GM12878 (cell line): ENCODE data around the gene CMTM4. TPM values are rescaled to one million over a fixed set of nuclear protein-coding genes. Genes with fewer than 3 reads are reported as not detected.

ENCODE experiments used
- ATAC-seq: fragments of 200-7000 bp; cut with Tn5 transposase; 3 replicates; pipeline ENCODE4 v1.9.1; 2020; ENCODE audit warnings: mild to moderate bottlenecking, moderate library complexity
- BruUV-seq: library from RNA; stranded (reverse); fragments of 400-500 nt; replicated peaks from 2 replicates; lab custom pipeline; 2021; lab: Mats Ljungman, UMichigan
- CTCF ChIA-PET: fragments of 300-600 bp; sonication (Branson Sonifier 250); formaldehyde crosslinking; extraction: SDS; loops from one replicate; lab custom pipeline; 2021; ENCODE audit warnings: inconsistent platforms; lab: Yijun Ruan, JAX
- POLR2A ChIA-PET: fragments of 350-600 bp; formaldehyde crosslinking; extraction: SDS; loops from one replicate; lab custom pipeline; 2021; ENCODE audit warnings: inconsistent platforms; lab: Charles Lee
- RAD21 ChIA-PET: fragments of 300-600 bp; sonication (Branson Sonifier 250); formaldehyde crosslinking; loops from one replicate; lab custom pipeline; 2023; ENCODE audit warnings: antibody characterized with exemption; ENCODE audit not compliant: unreplicated experiment; lab: Charles Lee
- SMC1A ChIA-PET: fragments of 300-600 bp; sonication (Branson Sonifier 250); formaldehyde crosslinking; loops from one replicate; lab custom pipeline; 2023; ENCODE audit not compliant: unreplicated experiment, uncharacterized antibody; lab: Charles Lee
- DNase-seq: peaks from one replicate; pipeline ENCODE4 v3.0.0-alpha.2; 2011; ENCODE audit warnings: low read depth, low spot score
- FAIRE-seq: peaks from 3 replicates; lab custom pipeline; 2011; peaks lifted over from hg19 to GRCh38; lab: Jason Lieb, UNC
- H2AFZ ChIP-seq: 2 replicates; pipeline ENCODE4 v1.6.0; 2011; ENCODE audit warnings: low read depth, low read length, control low read depth; ENCODE audit not compliant: control insufficient read depth
- H3K27ac ChIP-seq: 2 replicates; pipeline ENCODE4 v1.5.1; 2011; ENCODE audit warnings: control low read depth; ENCODE audit not compliant: control insufficient read depth, insufficient read depth
- H3K27me3 ChIP-seq, 2 experiments: replicated peaks in 1 of 2; 2 replicates each; pipeline versions ENCODE4 v1.6.0 to v1.6.1; 2011; ENCODE audit warnings: low read length in 1 of 2; ENCODE audit not compliant: control insufficient read depth in 2 of 2, insufficient read depth in 2 of 2
- H3K36me3 ChIP-seq, 2 experiments: 2 replicates each; pipeline ENCODE4 v1.5.1; 2011; ENCODE audit warnings: low read length in 1 of 2; ENCODE audit not compliant: control insufficient read depth in 2 of 2, insufficient read depth in 2 of 2
- H3K4me1 ChIP-seq: 2 replicates; pipeline ENCODE4 v1.6.1; 2011; ENCODE audit warnings: mild to moderate bottlenecking, low read length, moderate library complexity, mixed read lengths; ENCODE audit not compliant: control insufficient read depth, insufficient read depth
- H3K4me2 ChIP-seq: 2 replicates; pipeline ENCODE4 v1.6.0; 2011; ENCODE audit warnings: control low read depth; ENCODE audit not compliant: control insufficient read depth, insufficient read depth
- H3K4me3 ChIP-seq: fragments of 200-600 bp; sonication (generic); 2 replicates; pipeline ENCODE4 v1.5.1; 2016
- H3K79me2 ChIP-seq: 2 replicates; pipeline ENCODE4 v1.6.0; 2011; ENCODE audit warnings: low read length; ENCODE audit not compliant: control insufficient read depth, insufficient read depth
- H3K9ac ChIP-seq: 2 replicates; pipeline ENCODE4 v1.8.0; 2011; ENCODE audit warnings: low read length, control low read depth, mixed read lengths; ENCODE audit not compliant: control insufficient read depth, insufficient read depth
- H3K9me3 ChIP-seq: replicated peaks from 3 replicates; pipeline ENCODE4 v1.5.1; 2011; ENCODE audit warnings: mild to moderate bottlenecking, low read length; ENCODE audit not compliant: control insufficient read depth, insufficient read depth
- H4K20me1 ChIP-seq: 2 replicates; pipeline ENCODE4 v1.6.0; 2011; ENCODE audit not compliant: control insufficient read depth, insufficient read depth
- GATAD2B ChIP-seq: fragments of 450-650 bp; conservative IDR thresholded peaks from 2 replicates; pipeline ENCODE4 v1.6.1; 2017; ENCODE audit warnings: low read depth, mild to moderate bottlenecking, moderate library complexity
- MYB ChIP-seq: fragments of 150-350 bp; IDR thresholded peaks from 2 replicates; pipeline ENCODE4 v1.6.1; 2014; ENCODE audit warnings: mild to moderate bottlenecking, low read depth, low read length, borderline replicate concordance
- RCOR1 ChIP-seq: conservative IDR thresholded peaks from 2 replicates; pipeline ENCODE4 v1.6.1; 2012; ENCODE audit warnings: low read depth, low read length, improper control_type of control experiment
- SMARCA5 ChIP-seq: fragments of 450-650 bp; IDR thresholded peaks from 2 replicates; pipeline ENCODE4 v1.6.1; 2017; ENCODE audit warnings: mild to moderate bottlenecking
- SP1 ChIP-seq: IDR thresholded peaks from one replicate; pipeline ENCODE4 v1.6.1; 2011; ENCODE audit warnings: low read depth, low read length
- WGBS: methylation state at CpG from one replicate; pipeline ENCODE4 v1.1.6; 2016; ENCODE audit warnings: low lambda C conversion rate; ENCODE audit not compliant: insufficient replicate concordance, insufficient coverage; ENCODE audit errors: missing lambda C conversion rate; 5-methylcytosine and 5-hydroxymethylcytosine counted together
- in situ Hi-C: fragments of 300-500 bp; cut with MboI; formaldehyde crosslinking; loops from 9 replicates; pipeline ENCODE4 v1.14.3; 2018; ENCODE audit warnings: mixed read lengths
- intact Hi-C: fragments of 100-400 bp; cut with micrococcal nuclease; formaldehyde crosslinking; loops from one replicate; pipeline ENCODE4 v1.14.2; 2022; ENCODE audit not compliant: unreplicated experiment
- polyA plus RNA-seq, 11 experiments: library from polyadenylated mRNA; depleted of rRNA in 4 of 11; unstranded in 6 of 11; stranded (reverse) in 5 of 11; fragments of >200 nt; fragmentation: Nextera tagmentation in 4 of 11; fragmentation: Illumina TruSeq in 1 of 11; extraction: Ambion mirVana in 4 of 11; extraction: Trizol in 1 of 11; gene quantifications; 1 replicate in 1 of 11; 2 replicates in 10 of 11; pipeline versions ENCODE4 v1.2.1 to v1.2.3, GENCODE V29; 2011 to 2016; ENCODE audit warnings: inconsistent platforms in 2 of 11, missing spikeins in 2 of 11, low read depth in 1 of 11
- total RNA-seq, 4 experiments: library from RNA; depleted of rRNA in 3 of 4; stranded (reverse); fragments of >200 nt in 3 of 4; fragmentation: Illumina TruSeq in 1 of 4; extraction: Trizol in 1 of 4; gene quantifications; 2 replicates each; pipeline versions ENCODE4 v1.2.1 to v1.2.3, GENCODE V29; 2013 to 2021
- TF ChIP-seq, protein P1 (sequence below): fragments of 450-650 bp; IDR thresholded peaks from 2 replicates; pipeline ENCODE4 v1.6.1; 2017; ENCODE audit warnings: mild to moderate bottlenecking, low read depth, inconsistent platforms; ENCODE audit not compliant: poor library complexity, severe bottlenecking
- TF ChIP-seq, protein P2 (sequence below): fragments of 450-650 bp; IDR thresholded peaks from 2 replicates; pipeline ENCODE4 v1.6.1; 2014; ENCODE audit warnings: mild to moderate bottlenecking
- TF ChIP-seq, protein P3 (sequence below): fragments of 450-650 bp; IDR thresholded peaks from 2 replicates; pipeline ENCODE4 v1.6.1; 2018; ENCODE audit warnings: mild to moderate bottlenecking, low read depth, moderate library complexity; ENCODE audit not compliant: partially characterized antibody
- TF ChIP-seq, protein P4 (sequence below): fragments of 150-350 bp; IDR thresholded peaks from 2 replicates; pipeline ENCODE4 v1.6.1; 2014; ENCODE audit warnings: mild to moderate bottlenecking, low read depth, low read length

The CMTM4 gene
- total and polyA plus RNA-seq, 10 of the 15 experiments (the other 5 are each of a cell fraction or from before 2014, with no cell fraction given) = 0.02 to 0.43 (median 0.15) TPM; not detected in 2

DNA sequence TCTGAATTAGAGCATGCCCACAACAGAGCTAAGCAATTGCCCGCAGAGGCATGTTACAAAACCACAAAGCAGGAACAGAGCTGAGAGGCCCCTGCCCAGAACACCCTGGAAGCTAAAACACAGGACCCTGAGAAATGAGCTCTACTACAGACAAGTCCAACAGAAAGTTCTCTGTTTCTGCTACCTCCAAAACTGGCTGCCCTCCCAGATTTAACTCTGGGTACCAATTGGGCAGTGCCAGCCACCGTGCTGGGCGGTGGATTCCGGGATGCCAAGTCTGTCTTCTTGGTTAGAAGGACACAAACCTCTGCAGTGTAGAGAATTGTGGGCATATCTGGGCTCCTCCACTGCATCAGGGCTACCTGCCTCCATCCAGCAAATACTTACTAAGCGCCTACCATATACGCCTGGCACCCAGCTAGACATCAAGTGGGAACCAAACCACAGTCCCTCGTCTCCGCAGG, 1.0 kb downstream of the CMTM4 start (continued):
- TF ChIP-seq, protein P1, sequence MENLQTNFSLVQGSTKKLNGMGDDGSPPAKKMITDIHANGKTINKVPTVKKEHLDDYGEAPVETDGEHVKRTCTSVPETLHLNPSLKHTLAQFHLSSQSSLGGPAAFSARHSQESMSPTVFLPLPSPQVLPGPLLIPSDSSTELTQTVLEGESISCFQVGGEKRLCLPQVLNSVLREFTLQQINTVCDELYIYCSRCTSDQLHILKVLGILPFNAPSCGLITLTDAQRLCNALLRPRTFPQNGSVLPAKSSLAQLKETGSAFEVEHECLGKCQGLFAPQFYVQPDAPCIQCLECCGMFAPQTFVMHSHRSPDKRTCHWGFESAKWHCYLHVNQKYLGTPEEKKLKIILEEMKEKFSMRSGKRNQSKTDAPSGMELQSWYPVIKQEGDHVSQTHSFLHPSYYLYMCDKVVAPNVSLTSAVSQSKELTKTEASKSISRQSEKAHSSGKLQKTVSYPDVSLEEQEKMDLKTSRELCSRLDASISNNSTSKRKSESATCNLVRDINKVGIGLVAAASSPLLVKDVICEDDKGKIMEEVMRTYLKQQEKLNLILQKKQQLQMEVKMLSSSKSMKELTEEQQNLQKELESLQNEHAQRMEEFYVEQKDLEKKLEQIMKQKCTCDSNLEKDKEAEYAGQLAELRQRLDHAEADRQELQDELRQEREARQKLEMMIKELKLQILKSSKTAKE = no peak
- no peak for TF ChIP-seq MYB

DNA sequence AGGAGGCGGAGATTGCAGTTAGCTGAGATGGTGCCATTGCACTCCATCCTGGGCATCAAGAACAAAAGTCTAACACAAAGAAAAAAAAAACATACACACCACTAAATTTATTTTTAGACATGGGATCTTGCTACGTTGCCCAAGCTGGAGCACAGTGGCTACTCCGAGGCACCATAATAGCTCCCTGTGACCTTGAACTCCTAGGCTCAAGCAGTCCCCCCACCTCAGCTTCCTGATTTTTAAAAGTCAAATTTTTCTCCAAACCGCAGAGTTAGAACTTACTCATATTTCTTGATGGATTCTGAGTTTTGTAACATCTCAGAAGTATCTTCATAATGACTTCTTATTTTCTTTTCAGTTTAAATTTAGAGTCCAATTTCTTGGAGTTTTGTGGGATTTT, 3.4 kb downstream of the CMTM4 start:
- FAIRE-seq (no peak), ATAC-seq (no peak), DNase-seq (no peak)
- intact Hi-C loops = no loop called here
- Histone ChIP-seq H4K20me1 (no peaks in the 10 kb centered on the region), H3K4me1 (no peaks in the 10 kb centered on the region), H3K4me3 (no peak overlapping the region), H3K79me2 (no peaks in the 10 kb centered on the region), H3K4me2 (no peak overlapping the region), H3K27me3 (peaks cover 0 to 11% of the 10 kb centered on the region in 2 experiments), H3K27ac (no peak overlapping the region), H2AFZ (no peak overlapping the region), H3K9me3 (no peaks in the 10 kb centered on the region), H3K9ac (no peak overlapping the region), H3K36me3 (no peaks in the 10 kb centered on the region)
- in situ Hi-C loops = no loop called here
- SMC1A ChIA-PET = interaction anchor here (0.9 kb wide), 1 partner anchor 174 kb away, joined by 4 read pairs; no protein-coding TSS in a partner anchor
- RAD21 ChIA-PET = no interaction called here
- CTCF ChIA-PET = interaction anchor here (0.7 to 0.8 kb wide), 2 partner anchors 17 to 32 kb away, joined by 3 read pairs; no protein-coding TSS in a partner anchor
- TF ChIP-seq, protein P2, sequence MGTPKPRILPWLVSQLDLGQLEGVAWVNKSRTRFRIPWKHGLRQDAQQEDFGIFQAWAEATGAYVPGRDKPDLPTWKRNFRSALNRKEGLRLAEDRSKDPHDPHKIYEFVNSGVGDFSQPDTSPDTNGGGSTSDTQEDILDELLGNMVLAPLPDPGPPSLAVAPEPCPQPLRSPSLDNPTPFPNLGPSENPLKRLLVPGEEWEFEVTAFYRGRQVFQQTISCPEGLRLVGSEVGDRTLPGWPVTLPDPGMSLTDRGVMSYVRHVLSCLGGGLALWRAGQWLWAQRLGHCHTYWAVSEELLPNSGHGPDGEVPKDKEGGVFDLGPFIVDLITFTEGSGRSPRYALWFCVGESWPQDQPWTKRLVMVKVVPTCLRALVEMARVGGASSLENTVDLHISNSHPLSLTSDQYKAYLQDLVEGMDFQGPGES = no peak
- TF ChIP-seq, protein P3, sequence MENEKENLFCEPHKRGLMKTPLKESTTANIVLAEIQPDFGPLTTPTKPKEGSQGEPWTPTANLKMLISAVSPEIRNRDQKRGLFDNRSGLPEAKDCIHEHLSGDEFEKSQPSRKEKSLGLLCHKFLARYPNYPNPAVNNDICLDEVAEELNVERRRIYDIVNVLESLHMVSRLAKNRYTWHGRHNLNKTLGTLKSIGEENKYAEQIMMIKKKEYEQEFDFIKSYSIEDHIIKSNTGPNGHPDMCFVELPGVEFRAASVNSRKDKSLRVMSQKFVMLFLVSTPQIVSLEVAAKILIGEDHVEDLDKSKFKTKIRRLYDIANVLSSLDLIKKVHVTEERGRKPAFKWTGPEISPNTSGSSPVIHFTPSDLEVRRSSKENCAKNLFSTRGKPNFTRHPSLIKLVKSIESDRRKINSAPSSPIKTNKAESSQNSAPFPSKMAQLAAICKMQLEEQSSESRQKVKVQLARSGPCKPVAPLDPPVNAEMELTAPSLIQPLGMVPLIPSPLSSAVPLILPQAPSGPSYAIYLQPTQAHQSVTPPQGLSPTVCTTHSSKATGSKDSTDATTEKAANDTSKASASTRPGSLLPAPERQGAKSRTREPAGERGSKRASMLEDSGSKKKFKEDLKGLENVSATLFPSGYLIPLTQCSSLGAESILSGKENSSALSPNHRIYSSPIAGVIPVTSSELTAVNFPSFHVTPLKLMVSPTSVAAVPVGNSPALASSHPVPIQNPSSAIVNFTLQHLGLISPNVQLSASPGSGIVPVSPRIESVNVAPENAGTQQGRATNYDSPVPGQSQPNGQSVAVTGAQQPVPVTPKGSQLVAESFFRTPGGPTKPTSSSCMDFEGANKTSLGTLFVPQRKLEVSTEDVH = no peak
- TF ChIP-seq GATAD2B (no peak), SMARCA5 (no peak), RCOR1 (no peak), SP1 (no peak)
- TF ChIP-seq, protein P4, sequence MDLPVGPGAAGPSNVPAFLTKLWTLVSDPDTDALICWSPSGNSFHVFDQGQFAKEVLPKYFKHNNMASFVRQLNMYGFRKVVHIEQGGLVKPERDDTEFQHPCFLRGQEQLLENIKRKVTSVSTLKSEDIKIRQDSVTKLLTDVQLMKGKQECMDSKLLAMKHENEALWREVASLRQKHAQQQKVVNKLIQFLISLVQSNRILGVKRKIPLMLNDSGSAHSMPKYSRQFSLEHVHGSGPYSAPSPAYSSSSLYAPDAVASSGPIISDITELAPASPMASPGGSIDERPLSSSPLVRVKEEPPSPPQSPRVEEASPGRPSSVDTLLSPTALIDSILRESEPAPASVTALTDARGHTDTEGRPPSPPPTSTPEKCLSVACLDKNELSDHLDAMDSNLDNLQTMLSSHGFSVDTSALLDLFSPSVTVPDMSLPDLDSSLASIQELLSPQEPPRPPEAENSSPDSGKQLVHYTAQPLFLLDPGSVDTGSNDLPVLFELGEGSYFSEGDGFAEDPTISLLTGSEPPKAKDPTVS = no peak
- BruUV-seq = no TSS peak
- WGBS = 77% methylated on average over 4 of the region's 4 CpGs
- POLR2A ChIA-PET = interaction anchor here (0.5 kb wide), 1 partner anchor 153 kb away, joined by 5 read pairs; no protein-coding TSS in a partner anchor
